ENCODE results near the gene WWP2.
"Not testable (repeated sequence)": the region's sequence is repeated elsewhere in the genome, so short reads cannot be mapped to it uniquely, and the experiment has no call there.

The WWP2 gene

GRCh38 chr16:69831212-69832123, 69.3 kb downstream of the WWP2 start:
- DNase-seq: no peak

GRCh38 chr16:69833357-69834282, 71.5 kb downstream of the WWP2 start:
- DNase-seq: no peak

- no peak for DNase-seq
These were observed 72.8 kb downstream of the WWP2 start for GRCh38 chr16:69834807-69835466.

- DNase-seq: no peak
These were observed 74.1 kb downstream of the WWP2 start for GRCh38 chr16:69836257-69836656.

- no peak for DNase-seq
These were observed 75.2 kb downstream of the WWP2 start for GRCh38 chr16:69837380-69837779.

GRCh38 chr16:69838489-69838888, 76.4 kb downstream of the WWP2 start:
- DNase-seq: no peak

GRCh38 chr16:69839240-69839688, 77.1 kb downstream of the WWP2 start:
- DNase-seq: no peak

- no peak for DNase-seq
These were observed 77.8 kb downstream of the WWP2 start for GRCh38 chr16:69839798-69840409.

- no peak for DNase-seq
These were observed 78.8 kb downstream of the WWP2 start for GRCh38 chr16:69840975-69841374.

- DNase-seq: no peak
These were observed 82.3 kb downstream of the WWP2 start for GRCh38 chr16:69844441-69844840.

- no peak for DNase-seq
These were observed 83.0 kb downstream of the WWP2 start for GRCh38 chr16:69845181-69845580.

- DNase-seq: no peak
These were observed 85.5 kb downstream of the WWP2 start for GRCh38 chr16:69847643-69848042.

GRCh38 chr16:69848637-69849545, 86.8 kb downstream of the WWP2 start:
- DNase-seq: no peak

- no peak for DNase-seq
These were observed 89.5 kb downstream of the WWP2 start for GRCh38 chr16:69851491-69852240.

- no peak for DNase-seq
These were observed 90.7 kb downstream of the WWP2 start for GRCh38 chr16:69852815-69853214.

- no peak for DNase-seq
These were observed 91.3 kb downstream of the WWP2 start for GRCh38 chr16:69853481-69853880.

GRCh38 chr16:69854776-69855175, 92.6 kb downstream of the WWP2 start:
- DNase-seq: not testable (repeated sequence)

- no peak for DNase-seq
These were observed 93.5 kb downstream of the WWP2 start for GRCh38 chr16:69855592-69855991.

GRCh38 chr16:69858191-69859104, 96.3 kb downstream of the WWP2 start:
- DNase-seq: no peak
